ENCODE results near the gene SEC22C.
"Not testable (repeated sequence)": the region's sequence is repeated elsewhere in the genome, so short reads cannot be mapped to it uniquely, and the experiment has no call there.

SEC22C gene

GRCh38 chr3:42582474-42583070 lies 805 bp upstream of the SEC22C start:
- peak overlapping the region; percentile 81 for H3K4me3 ChIP-seq (ENCODE audit: low read depth, low read length)

- H3K4me3 ChIP-seq (ENCODE audit: low read depth, low read length): peak overlapping the region; percentile 81
These were observed 413 bp downstream of the SEC22C start for GRCh38 chr3:42581400-42581708.

- H3K4me3 ChIP-seq (ENCODE audit: low read depth, low read length): not testable (repeated sequence)
These were observed 2.4 kb downstream of the SEC22C start for GRCh38 chr3:42579346-42579745.

GRCh38 chr3:42578054-42578453 lies 3.7 kb downstream of the SEC22C start:
- H3K4me3 ChIP-seq (ENCODE audit: low read depth, low read length): no peak overlapping the region

- no peak overlapping the region for H3K4me3 ChIP-seq (ENCODE audit: low read depth, low read length)
These were observed 6.5 kb downstream of the SEC22C start for GRCh38 chr3:42575137-42575741.

- H3K4me3 ChIP-seq (ENCODE audit: low read depth, low read length): no peak overlapping the region
These were observed 9.5 kb downstream of the SEC22C start for GRCh38 chr3:42572278-42572677.

- H3K4me3 ChIP-seq (ENCODE audit: low read depth, low read length): no peak overlapping the region
These were observed 12.1 kb downstream of the SEC22C start for GRCh38 chr3:42569593-42570142.

- H3K4me3 ChIP-seq (ENCODE audit: low read depth, low read length): no peak overlapping the region
These were observed 19.5 kb downstream of the SEC22C start for GRCh38 chr3:42562047-42562907.

- no peak overlapping the region for H3K4me3 ChIP-seq (ENCODE audit: low read depth, low read length)
These were observed 23.9 kb downstream of the SEC22C start for GRCh38 chr3:42557854-42558253.

- not testable (repeated sequence) for H3K4me3 ChIP-seq (ENCODE audit: low read depth, low read length)
These were observed 24.9 kb downstream of the SEC22C start for GRCh38 chr3:42556817-42557216.

GRCh38 chr3:42556089-42556632 lies 25.6 kb downstream of the SEC22C start:
- H3K4me3 ChIP-seq (ENCODE audit: low read depth, low read length): no peak overlapping the region

- H3K4me3 ChIP-seq (ENCODE audit: low read depth, low read length): no peak overlapping the region
These were observed 28.9 kb downstream of the SEC22C start for GRCh38 chr3:42552830-42553229.

GRCh38 chr3:42550250-42550649 lies 31.5 kb downstream of the SEC22C start:
- no peak overlapping the region for H3K4me3 ChIP-seq (ENCODE audit: low read depth, low read length)

- no peak overlapping the region for H3K4me3 ChIP-seq (ENCODE audit: low read depth, low read length)
These were observed 32.6 kb downstream of the SEC22C start for GRCh38 chr3:42549131-42549530.

- no peak overlapping the region for H3K4me3 ChIP-seq (ENCODE audit: low read depth, low read length)
These were observed 34.3 kb downstream of the SEC22C start for GRCh38 chr3:42547401-42547945.

GRCh38 chr3:42546691-42547213 lies 35.0 kb downstream of the SEC22C start:
- H3K4me3 ChIP-seq (ENCODE audit: low read depth, low read length): no peak overlapping the region

- no peak overlapping the region for H3K4me3 ChIP-seq (ENCODE audit: low read depth, low read length)
These were observed 36.4 kb downstream of the SEC22C start for GRCh38 chr3:42545284-42545900.

- no peak overlapping the region for H3K4me3 ChIP-seq (ENCODE audit: low read depth, low read length)
These were observed 37.1 kb downstream of the SEC22C start for GRCh38 chr3:42544492-42545283.

GRCh38 chr3:42541079-42541478 lies 40.7 kb downstream of the SEC22C start:
- H3K4me3 ChIP-seq (ENCODE audit: low read depth, low read length): no peak overlapping the region

Data from iPS-11a (cell line).